ENCODE measurements around the gene MRPL10.

Gene MRPL10

DNA sequence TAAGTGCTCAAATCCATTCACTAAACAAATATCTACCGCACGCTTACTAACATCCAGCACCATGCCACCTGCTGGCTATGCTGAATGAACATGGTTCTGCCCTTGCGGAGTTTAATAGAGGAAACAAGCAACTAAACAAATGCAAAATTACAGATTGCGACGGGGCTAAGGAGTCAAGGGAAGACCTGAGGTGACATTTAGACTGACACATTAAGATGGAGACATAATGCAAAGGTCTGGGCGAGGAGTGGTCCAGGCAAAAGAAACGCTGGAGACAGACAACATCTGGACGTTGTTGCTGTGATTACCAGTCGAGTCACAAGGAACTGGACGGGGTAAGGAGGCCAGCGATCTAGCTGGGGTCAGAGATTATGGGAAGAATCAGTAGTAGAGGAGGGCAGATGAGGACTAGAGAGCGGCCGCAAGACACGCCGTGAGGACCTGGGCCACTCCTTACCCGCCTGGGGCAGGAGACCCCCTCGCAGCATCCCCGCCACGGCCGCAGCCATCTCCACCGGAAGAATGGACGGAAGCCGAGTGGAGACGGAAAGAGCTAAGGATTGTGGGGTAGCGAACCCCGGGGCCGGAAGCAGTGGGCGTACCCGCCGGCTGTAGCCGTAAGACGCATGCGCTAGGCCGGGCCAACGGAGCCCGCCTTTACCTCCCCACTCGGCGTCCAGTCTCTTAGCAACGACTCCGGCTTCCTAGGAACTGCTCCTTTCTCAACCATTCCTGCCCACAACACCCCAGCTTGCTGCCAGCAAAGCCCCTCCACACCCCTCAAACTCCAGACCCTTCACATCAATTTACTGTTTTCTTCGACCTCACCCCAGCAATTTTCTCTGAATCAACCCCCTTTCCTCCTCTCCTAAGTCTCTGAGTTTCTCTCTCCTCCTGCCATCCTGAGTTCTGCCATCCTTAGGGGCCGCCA lies at the start of gene MRPL10, which contains the start of gene LRRC46 (continued):
- TF ChIP-seq, protein P1, sequence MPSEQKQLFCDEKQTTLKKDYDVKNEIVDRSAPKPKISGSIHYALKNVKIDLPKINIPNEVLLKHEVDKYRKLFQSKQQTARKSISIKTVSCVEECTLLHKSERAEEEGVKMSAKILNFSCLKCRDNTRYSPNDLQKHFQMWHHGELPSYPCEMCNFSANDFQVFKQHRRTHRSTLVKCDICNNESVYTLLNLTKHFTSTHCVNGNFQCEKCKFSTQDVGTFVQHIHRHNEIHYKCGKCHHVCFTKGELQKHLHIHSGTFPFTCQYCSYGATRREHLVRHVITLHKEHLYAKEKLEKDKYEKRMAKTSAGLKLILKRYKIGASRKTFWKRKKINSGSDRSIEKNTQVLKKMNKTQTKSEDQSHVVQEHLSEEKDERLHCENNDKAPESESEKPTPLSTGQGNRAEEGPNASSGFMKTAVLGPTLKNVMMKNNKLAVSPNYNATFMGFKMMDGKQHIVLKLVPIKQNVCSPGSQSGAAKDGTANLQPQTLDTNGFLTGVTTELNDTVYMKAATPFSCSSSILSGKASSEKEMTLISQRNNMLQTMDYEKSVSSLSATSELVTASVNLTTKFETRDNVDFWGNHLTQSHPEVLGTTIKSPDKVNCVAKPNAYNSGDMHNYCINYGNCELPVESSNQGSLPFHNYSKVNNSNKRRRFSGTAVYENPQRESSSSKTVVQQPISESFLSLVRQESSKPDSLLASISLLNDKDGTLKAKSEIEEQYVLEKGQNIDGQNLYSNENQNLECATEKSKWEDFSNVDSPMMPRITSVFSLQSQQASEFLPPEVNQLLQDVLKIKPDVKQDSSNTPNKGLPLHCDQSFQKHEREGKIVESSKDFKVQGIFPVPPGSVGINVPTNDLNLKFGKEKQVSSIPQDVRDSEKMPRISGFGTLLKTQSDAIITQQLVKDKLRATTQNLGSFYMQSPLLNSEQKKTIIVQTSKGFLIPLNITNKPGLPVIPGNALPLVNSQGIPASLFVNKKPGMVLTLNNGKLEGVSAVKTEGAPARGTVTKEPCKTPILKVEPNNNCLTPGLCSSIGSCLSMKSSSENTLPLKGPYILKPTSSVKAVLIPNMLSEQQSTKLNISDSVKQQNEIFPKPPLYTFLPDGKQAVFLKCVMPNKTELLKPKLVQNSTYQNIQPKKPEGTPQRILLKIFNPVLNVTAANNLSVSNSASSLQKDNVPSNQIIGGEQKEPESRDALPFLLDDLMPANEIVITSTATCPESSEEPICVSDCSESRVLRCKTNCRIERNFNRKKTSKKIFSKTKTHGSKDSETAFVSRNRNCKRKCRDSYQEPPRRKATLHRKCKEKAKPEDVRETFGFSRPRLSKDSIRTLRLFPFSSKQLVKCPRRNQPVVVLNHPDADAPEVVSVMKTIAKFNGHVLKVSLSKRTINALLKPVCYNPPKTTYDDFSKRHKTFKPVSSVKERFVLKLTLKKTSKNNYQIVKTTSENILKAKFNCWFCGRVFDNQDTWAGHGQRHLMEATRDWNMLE (tag by site-specific recombination; conservative IDR thresholded peaks at IDR 0.05; ENCODE audit: low read depth), result peak; percentile 78
- TF ChIP-seq HOXA7 (CRISPR knock-in tag; IDR thresholded peaks at IDR 0.05; ENCODE audit: borderline replicate concordance), result no peak
- TF ChIP-seq, protein P2, sequence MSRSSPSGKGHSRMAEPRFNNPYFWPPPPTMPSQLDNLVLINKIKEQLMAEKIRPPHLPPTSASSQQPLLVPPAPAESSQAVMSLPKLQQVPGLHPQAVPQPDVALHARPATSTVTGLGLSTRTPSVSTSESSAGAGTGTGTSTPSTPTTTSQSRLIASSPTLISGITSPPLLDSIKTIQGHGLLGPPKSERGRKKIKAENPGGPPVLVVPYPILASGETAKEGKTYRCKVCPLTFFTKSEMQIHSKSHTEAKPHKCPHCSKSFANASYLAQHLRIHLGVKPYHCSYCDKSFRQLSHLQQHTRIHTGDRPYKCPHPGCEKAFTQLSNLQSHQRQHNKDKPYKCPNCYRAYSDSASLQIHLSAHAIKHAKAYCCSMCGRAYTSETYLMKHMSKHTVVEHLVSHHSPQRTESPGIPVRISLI (tag by site-specific recombination; IDR thresholded peaks at IDR 0.05), result no peak
- TF ChIP-seq REPIN1 (tag by site-specific recombination; IDR thresholded peaks at IDR 0.05; ENCODE audit: low read depth), result peak; percentile 25; the same call in 1 of the 2 replicates
- TF ChIP-seq, protein P3, sequence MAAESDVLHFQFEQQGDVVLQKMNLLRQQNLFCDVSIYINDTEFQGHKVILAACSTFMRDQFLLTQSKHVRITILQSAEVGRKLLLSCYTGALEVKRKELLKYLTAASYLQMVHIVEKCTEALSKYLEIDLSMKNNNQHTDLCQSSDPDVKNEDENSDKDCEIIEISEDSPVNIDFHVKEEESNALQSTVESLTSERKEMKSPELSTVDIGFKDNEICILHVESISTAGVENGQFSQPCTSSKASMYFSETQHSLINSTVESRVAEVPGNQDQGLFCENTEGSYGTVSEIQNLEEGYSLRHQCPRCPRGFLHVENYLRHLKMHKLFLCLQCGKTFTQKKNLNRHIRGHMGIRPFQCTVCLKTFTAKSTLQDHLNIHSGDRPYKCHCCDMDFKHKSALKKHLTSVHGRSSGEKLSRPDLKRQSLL (tag by site-specific recombination; IDR thresholded peaks at IDR 0.05), result no peak
- TF ChIP-seq, protein P4, sequence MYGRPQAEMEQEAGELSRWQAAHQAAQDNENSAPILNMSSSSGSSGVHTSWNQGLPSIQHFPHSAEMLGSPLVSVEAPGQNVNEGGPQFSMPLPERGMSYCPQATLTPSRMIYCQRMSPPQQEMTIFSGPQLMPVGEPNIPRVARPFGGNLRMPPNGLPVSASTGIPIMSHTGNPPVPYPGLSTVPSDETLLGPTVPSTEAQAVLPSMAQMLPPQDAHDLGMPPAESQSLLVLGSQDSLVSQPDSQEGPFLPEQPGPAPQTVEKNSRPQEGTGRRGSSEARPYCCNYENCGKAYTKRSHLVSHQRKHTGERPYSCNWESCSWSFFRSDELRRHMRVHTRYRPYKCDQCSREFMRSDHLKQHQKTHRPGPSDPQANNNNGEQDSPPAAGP (tag by site-specific recombination; IDR thresholded peaks at IDR 0.05), result peak; percentile 74; the same call in 1 of the 2 replicates
- TF ChIP-seq ZNF654 (tag by site-specific recombination; IDR thresholded peaks at IDR 0.05; ENCODE audit: low read depth), result no peak
- TF ChIP-seq ZNF701 (tag by site-specific recombination; IDR thresholded peaks at IDR 0.05), result no peak
- TF ChIP-seq, protein P5, sequence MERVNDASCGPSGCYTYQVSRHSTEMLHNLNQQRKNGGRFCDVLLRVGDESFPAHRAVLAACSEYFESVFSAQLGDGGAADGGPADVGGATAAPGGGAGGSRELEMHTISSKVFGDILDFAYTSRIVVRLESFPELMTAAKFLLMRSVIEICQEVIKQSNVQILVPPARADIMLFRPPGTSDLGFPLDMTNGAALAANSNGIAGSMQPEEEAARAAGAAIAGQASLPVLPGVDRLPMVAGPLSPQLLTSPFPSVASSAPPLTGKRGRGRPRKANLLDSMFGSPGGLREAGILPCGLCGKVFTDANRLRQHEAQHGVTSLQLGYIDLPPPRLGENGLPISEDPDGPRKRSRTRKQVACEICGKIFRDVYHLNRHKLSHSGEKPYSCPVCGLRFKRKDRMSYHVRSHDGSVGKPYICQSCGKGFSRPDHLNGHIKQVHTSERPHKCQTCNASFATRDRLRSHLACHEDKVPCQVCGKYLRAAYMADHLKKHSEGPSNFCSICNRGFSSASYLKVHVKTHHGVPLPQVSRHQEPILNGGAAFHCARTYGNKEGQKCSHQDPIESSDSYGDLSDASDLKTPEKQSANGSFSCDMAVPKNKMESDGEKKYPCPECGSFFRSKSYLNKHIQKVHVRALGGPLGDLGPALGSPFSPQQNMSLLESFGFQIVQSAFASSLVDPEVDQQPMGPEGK (tag by site-specific recombination; IDR thresholded peaks at IDR 0.05), result peak; percentile 71
- TF ChIP-seq ZNF571 (tag by site-specific recombination; IDR thresholded peaks at IDR 0.05), result no peak
- TF ChIP-seq, protein P6, sequence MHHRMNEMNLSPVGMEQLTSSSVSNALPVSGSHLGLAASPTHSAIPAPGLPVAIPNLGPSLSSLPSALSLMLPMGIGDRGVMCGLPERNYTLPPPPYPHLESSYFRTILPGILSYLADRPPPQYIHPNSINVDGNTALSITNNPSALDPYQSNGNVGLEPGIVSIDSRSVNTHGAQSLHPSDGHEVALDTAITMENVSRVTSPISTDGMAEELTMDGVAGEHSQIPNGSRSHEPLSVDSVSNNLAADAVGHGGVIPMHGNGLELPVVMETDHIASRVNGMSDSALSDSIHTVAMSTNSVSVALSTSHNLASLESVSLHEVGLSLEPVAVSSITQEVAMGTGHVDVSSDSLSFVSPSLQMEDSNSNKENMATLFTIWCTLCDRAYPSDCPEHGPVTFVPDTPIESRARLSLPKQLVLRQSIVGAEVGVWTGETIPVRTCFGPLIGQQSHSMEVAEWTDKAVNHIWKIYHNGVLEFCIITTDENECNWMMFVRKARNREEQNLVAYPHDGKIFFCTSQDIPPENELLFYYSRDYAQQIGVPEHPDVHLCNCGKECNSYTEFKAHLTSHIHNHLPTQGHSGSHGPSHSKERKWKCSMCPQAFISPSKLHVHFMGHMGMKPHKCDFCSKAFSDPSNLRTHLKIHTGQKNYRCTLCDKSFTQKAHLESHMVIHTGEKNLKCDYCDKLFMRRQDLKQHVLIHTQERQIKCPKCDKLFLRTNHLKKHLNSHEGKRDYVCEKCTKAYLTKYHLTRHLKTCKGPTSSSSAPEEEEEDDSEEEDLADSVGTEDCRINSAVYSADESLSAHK (tag by site-specific recombination; IDR thresholded peaks at IDR 0.05), result no peak
- no peak; the same call in 1 of the 2 replicates for TF ChIP-seq ZBTB20 (tag by site-specific recombination; IDR thresholded peaks at IDR 0.05)
- TF ChIP-seq ZNF211 (tag by site-specific recombination; IDR thresholded peaks at IDR 0.05; ENCODE audit: low read depth), result no peak
- TF ChIP-seq ZNF324 (tag by site-specific recombination; IDR thresholded peaks at IDR 0.05), result 0 out of 2 replicates have a peak, but pooled peaks have one; percentile 42
- TF ChIP-seq, protein P7, sequence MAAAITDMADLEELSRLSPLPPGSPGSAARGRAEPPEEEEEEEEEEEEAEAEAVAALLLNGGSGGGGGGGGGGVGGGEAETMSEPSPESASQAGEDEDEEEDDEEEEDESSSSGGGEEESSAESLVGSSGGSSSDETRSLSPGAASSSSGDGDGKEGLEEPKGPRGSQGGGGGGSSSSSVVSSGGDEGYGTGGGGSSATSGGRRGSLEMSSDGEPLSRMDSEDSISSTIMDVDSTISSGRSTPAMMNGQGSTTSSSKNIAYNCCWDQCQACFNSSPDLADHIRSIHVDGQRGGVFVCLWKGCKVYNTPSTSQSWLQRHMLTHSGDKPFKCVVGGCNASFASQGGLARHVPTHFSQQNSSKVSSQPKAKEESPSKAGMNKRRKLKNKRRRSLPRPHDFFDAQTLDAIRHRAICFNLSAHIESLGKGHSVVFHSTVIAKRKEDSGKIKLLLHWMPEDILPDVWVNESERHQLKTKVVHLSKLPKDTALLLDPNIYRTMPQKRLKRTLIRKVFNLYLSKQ (tag by site-specific recombination; IDR thresholded peaks at IDR 0.05; ENCODE audit: borderline replicate concordance), result no peak
- TF ChIP-seq ZNF19 (tag by site-specific recombination; IDR thresholded peaks at IDR 0.05; ENCODE audit: low read depth), result no peak
- TF ChIP-seq RBAK (tag by site-specific recombination; IDR thresholded peaks at IDR 0.05), result no peak
- no peak for TF ChIP-seq ZNF658 (tag by site-specific recombination; IDR thresholded peaks at IDR 0.05)
- peak; percentile 75 for TF ChIP-seq ZNF366 (tag by site-specific recombination; conservative IDR thresholded peaks at IDR 0.05)
- no peak for TF ChIP-seq ZNF175 (tag by site-specific recombination; IDR thresholded peaks at IDR 0.05)
- TF ChIP-seq, protein P8, sequence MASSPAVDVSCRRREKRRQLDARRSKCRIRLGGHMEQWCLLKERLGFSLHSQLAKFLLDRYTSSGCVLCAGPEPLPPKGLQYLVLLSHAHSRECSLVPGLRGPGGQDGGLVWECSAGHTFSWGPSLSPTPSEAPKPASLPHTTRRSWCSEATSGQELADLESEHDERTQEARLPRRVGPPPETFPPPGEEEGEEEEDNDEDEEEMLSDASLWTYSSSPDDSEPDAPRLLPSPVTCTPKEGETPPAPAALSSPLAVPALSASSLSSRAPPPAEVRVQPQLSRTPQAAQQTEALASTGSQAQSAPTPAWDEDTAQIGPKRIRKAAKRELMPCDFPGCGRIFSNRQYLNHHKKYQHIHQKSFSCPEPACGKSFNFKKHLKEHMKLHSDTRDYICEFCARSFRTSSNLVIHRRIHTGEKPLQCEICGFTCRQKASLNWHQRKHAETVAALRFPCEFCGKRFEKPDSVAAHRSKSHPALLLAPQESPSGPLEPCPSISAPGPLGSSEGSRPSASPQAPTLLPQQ (tag by site-specific recombination; IDR thresholded peaks at IDR 0.05), result 0 out of 2 replicates have a peak, but pooled peaks have one; percentile 59
- no peak for TF ChIP-seq ZNF155 (tag by site-specific recombination; IDR thresholded peaks at IDR 0.05)

Measured in HEK293 (cell line).